HCT116 (cell line): ENCODE data around the gene FBXO34. TPM values are rescaled to one million over a fixed set of nuclear protein-coding genes. Genes with fewer than 3 reads are reported as not detected.

Experiments
- ATAC-seq: fragments of 200-7000 bp; cut with Tn5 transposase; 2 replicates; pipeline ENCODE4 v1.9.1; 2020; ENCODE audit warnings: mild to moderate bottlenecking, moderate library complexity
- BruUV-seq: library from RNA; stranded (reverse); fragments of 400-500 nt; replicated peaks from 2 replicates; lab custom pipeline; 2021; lab: Mats Ljungman, UMichigan
- CTCF ChIA-PET: fragments of 300-600 bp; sonication (Branson Sonifier 250); formaldehyde crosslinking; loops from one replicate; lab custom pipeline; 2021; ENCODE audit warnings: antibody characterized with exemption; lab: Charles Lee
- POLR2A ChIA-PET: fragments of 300-600, 350-600 bp; sonication (Branson Sonifier 250); formaldehyde crosslinking; loops from one replicate; lab custom pipeline; 2021; ENCODE audit warnings: antibody characterized with exemption; lab: Charles Lee
- RAD21 ChIA-PET, 2 experiments: fragments of 300-600 bp; sonication (Branson Sonifier 250); formaldehyde crosslinking; loops; one replicate each; lab custom pipeline; 2023; ENCODE audit warnings: low total read pairs in 2 of 2; ENCODE audit not compliant: uncharacterized antibody in 2 of 2, unreplicated experiment in 2 of 2, low non-redundant PET in 1 of 2; lab: Charles Lee
- DNase-seq: peaks from one replicate; pipeline ENCODE4 v3.0.0-alpha.2; 2010; ENCODE audit warnings: low read depth, low spot score
- H2AFZ ChIP-seq: fragments of 200-600 bp; shearing (Covaris generic), sonication (generic); 2 replicates; pipeline ENCODE4 v1.6.1; 2017; ENCODE audit warnings: low read depth, mixed run types, mixed read lengths, antibody characterized with exemption, low read length; ENCODE audit not compliant: poor library complexity, severe bottlenecking
- H3K27ac ChIP-seq: 2 replicates; pipeline ENCODE4 v1.5.1; 2012; ENCODE audit warnings: low read depth, low read length
- H3K27me3 ChIP-seq: fragments of 200-600 bp; sonication (generic); 2 replicates; pipeline ENCODE4 v1.6.1; 2016; ENCODE audit warnings: mixed run types, low read length, mixed read lengths; ENCODE audit not compliant: insufficient read depth
- H3K36me3 ChIP-seq, 2 experiments: fragments of 200-500 bp in 1 of 2; fragments of 200-600 bp in 1 of 2; sonication (Bioruptor generic) in 1 of 2; sonication (generic) in 1 of 2; 2 replicates each; pipeline versions ENCODE4 v1.5.1 to v1.6.1; 2014 to 2016; ENCODE audit warnings: low read length in 2 of 2, inconsistent platforms in 1 of 2, mixed read lengths in 1 of 2, mixed run types in 1 of 2; ENCODE audit not compliant: insufficient read depth in 2 of 2, control insufficient read depth in 1 of 2
- H3K4me1 ChIP-seq, 2 experiments: fragments of 200-600 bp in 1 of 2; sonication (generic) in 1 of 2; 2 replicates each; pipeline versions ENCODE4 v1.5.1 to v1.6.1; 2012 to 2017; ENCODE audit warnings: low read length in 2 of 2, inconsistent platforms in 1 of 2, mild to moderate bottlenecking in 1 of 2, mixed read lengths in 1 of 2, mixed run types in 1 of 2, moderate library complexity in 1 of 2; ENCODE audit not compliant: insufficient read depth in 2 of 2, control insufficient read depth in 1 of 2
- H3K4me2 ChIP-seq: fragments of 200-600 bp; sonication (generic); 2 replicates; pipeline ENCODE4 v1.6.1; 2017; ENCODE audit warnings: mixed run types, low read length, mixed read lengths
- H3K4me3 ChIP-seq, 2 experiments: fragments of 200-600 bp in 1 of 2; sonication (generic) in 1 of 2; replicated peaks in 1 of 2; 2 replicates each; pipeline ENCODE4 v1.5.1; 2011 to 2016; ENCODE audit warnings: low read length in 2 of 2, control low read depth in 1 of 2, low read depth in 1 of 2, mild to moderate bottlenecking in 1 of 2, mixed read lengths in 1 of 2, mixed run types in 1 of 2
- H3K79me2 ChIP-seq: fragments of 200-600 bp; sonication (generic); 2 replicates; pipeline ENCODE4 v1.6.1; 2017; ENCODE audit warnings: mild to moderate bottlenecking, mixed run types, low read length, moderate library complexity, mixed read lengths; ENCODE audit not compliant: insufficient read depth
- H3K9ac ChIP-seq: fragments of 200-600 bp; sonication (generic); 2 replicates; pipeline ENCODE4 v1.6.1; 2016; ENCODE audit warnings: low read length, mixed read lengths
- H3K9me2 ChIP-seq: fragments of 200-600 bp; sonication (generic), shearing (Covaris generic); 2 replicates; pipeline ENCODE4 v1.6.1; 2017; ENCODE audit warnings: mixed run types, mild to moderate bottlenecking, moderate library complexity; ENCODE audit not compliant: insufficient read depth
- H3K9me3 ChIP-seq, 2 experiments: fragments of 200-500 bp in 1 of 2; fragments of 200-600 bp in 1 of 2; sonication (Bioruptor generic) in 1 of 2; sonication (generic) in 1 of 2; 2 replicates each; pipeline ENCODE4 v1.6.1; 2014 to 2017; ENCODE audit warnings: low read length in 2 of 2, mixed read lengths in 2 of 2, inconsistent platforms in 1 of 2, low read depth in 1 of 2, mild to moderate bottlenecking in 1 of 2, mixed run types in 1 of 2, moderate library complexity in 1 of 2; ENCODE audit not compliant: control insufficient read depth in 1 of 2, insufficient read depth in 1 of 2
- H4K20me1 ChIP-seq: fragments of 200-600 bp; sonication (generic), shearing (Covaris generic); 2 replicates; pipeline ENCODE4 v1.6.1; 2017; ENCODE audit warnings: mixed run types, mild to moderate bottlenecking, moderate library complexity; ENCODE audit not compliant: insufficient read depth
- CBX3 ChIP-seq: IDR thresholded peaks from 2 replicates; pipeline ENCODE4 v1.6.1; 2012; ENCODE audit warnings: low read depth
- CEBPB ChIP-seq: IDR thresholded peaks from 2 replicates; pipeline ENCODE4 v1.6.1; 2012; ENCODE audit warnings: low read depth
- EGR1 ChIP-seq: IDR thresholded peaks from 2 replicates; pipeline ENCODE4 v1.6.1; 2012; ENCODE audit warnings: low read depth
- ELF1 ChIP-seq: IDR thresholded peaks from 2 replicates; pipeline ENCODE4 v1.6.1; 2012; ENCODE audit warnings: low read depth, borderline replicate concordance
- EZH2 ChIP-seq: fragments of 200-600 bp; sonication (generic); IDR thresholded peaks from 2 replicates; pipeline ENCODE4 v1.6.1; 2017; ENCODE audit warnings: antibody characterized with exemption, mixed run types
- EZH2phosphoT487 ChIP-seq: fragments of 200-600 bp; IDR thresholded peaks from 2 replicates; pipeline ENCODE4 v1.6.1; 2018; ENCODE audit warnings: antibody characterized with exemption, borderline replicate concordance
- JUND ChIP-seq: IDR thresholded peaks from 2 replicates; pipeline ENCODE4 v1.6.1; 2012
- POLR2A ChIP-seq: IDR thresholded peaks from 2 replicates; pipeline ENCODE4 v1.7.0; 2011; ENCODE audit warnings: borderline replicate concordance; ENCODE audit not compliant: insufficient read depth, insufficient read length; ENCODE audit errors: extremely low read depth
- SIN3A ChIP-seq: IDR thresholded peaks from 2 replicates; pipeline ENCODE4 v1.6.1; 2012; ENCODE audit warnings: low read depth
- SP1 ChIP-seq: IDR thresholded peaks from 2 replicates; pipeline ENCODE4 v1.6.1; 2012; ENCODE audit warnings: low read depth
- TCF7L2 ChIP-seq: IDR thresholded peaks from 2 replicates; pipeline ENCODE4 v1.7.0; 2011; ENCODE audit warnings: borderline replicate concordance, inconsistent platforms; ENCODE audit not compliant: insufficient read depth, insufficient read length; ENCODE audit errors: extremely low read depth
- YY1 ChIP-seq: IDR thresholded peaks from 2 replicates; pipeline ENCODE4 v1.6.1; 2011; ENCODE audit warnings: low read length, low read depth, moderate library complexity, mild to moderate bottlenecking; ENCODE audit not compliant: insufficient replicate concordance; ENCODE audit errors: extremely low read depth
- ZNF274 ChIP-seq: fragments of 200-500 bp; sonication (Bioruptor generic); IDR thresholded peaks from 2 replicates; pipeline ENCODE4 v1.6.1; 2014; ENCODE audit warnings: mild to moderate bottlenecking, low read depth, low read length, inconsistent platforms
- intact Hi-C: fragments of 100-400 bp; cut with micrococcal nuclease; formaldehyde crosslinking; loops from 2 replicates; pipeline ENCODE4 v1.10.0; 2022
- total RNA-seq: library from RNA; stranded (reverse); gene quantifications from one replicate; pipeline ENCODE4 v1.2.1, GENCODE V29; 2021; ENCODE audit not compliant: unreplicated experiment
- TF ChIP-seq, protein P1 (sequence below), 3 experiments: fragments of 200-600 bp in 1 of 3; sonication (generic) in 1 of 3; IDR thresholded peaks in 2 of 3; conservative IDR thresholded peaks in 1 of 3; 2 replicates each; pipeline ENCODE4 v1.5.1; 2012 to 2017; ENCODE audit warnings: low read depth in 2 of 3, low read length in 2 of 3, antibody characterized with exemption in 1 of 3, borderline replicate concordance in 1 of 3, control low read depth in 1 of 3, mild to moderate bottlenecking in 1 of 3, mixed read lengths in 1 of 3, mixed run types in 1 of 3, moderate library complexity in 1 of 3; ENCODE audit not compliant: insufficient read depth in 1 of 3
- TF ChIP-seq, protein P2 (sequence below): IDR thresholded peaks from 2 replicates; pipeline ENCODE4 v1.6.1; 2011; ENCODE audit warnings: mild to moderate bottlenecking, low read length, moderate library complexity; ENCODE audit not compliant: insufficient replicate concordance; ENCODE audit errors: extremely low read depth
- TF ChIP-seq, protein P3 (sequence below): IDR thresholded peaks from 2 replicates; pipeline ENCODE4 v1.6.1; 2012; ENCODE audit warnings: low read depth
- TF ChIP-seq, protein P4 (sequence below): IDR thresholded peaks from 2 replicates; pipeline ENCODE4 v1.6.1; 2012

The FBXO34 gene
- total RNA-seq, 1 experiment from 2014 or later: 26.9 TPM

DNA sequence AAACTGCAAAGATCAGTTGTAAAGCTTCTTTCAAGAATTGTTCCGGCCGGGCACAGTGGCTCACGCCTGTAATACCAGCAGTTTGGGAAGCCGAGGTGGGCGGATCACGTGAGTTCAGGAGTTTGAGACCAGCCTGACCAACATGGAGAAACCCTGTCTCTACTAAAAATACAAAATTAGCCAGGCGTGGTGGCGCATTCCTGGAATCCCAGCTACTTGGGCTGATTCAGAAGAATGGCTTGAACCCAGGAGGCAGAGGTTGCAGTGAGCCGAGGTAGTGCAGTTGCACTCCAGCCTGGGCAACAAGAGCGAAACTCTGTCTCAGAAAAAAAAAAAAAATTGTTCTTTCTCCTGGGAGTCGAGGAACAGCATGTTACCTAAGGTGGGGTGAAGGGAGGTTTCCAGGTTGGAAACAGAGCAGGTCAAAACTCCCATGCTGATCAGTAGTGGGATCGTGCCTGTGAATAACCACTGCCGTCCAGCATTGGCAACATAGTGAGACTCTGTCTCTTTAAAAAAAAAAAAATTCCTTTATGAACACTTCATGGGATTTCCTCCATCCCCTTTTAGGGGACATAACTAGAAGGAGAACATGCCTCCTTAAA lies 13.9 kb downstream of the FBXO34 start:
- ChIA-PET RAD21 (no interaction called here), POLR2A (no interaction called here), CTCF (interaction anchor here (0.8 kb wide), 1 partner anchor 14 kb away, joined by 3 read pairs; the partner anchor contains the start of gene FBXO34)
- Histone ChIP-seq H3K4me2 (no peak overlapping the region), H2AFZ (no peak overlapping the region), H3K36me3 (0 out of 4 replicates have a peak, but pooled peaks cover 0 to 2% of the 10 kb centered on the region in 2 experiments), H3K27ac (no peak overlapping the region), H3K9me2 (no peaks in the 10 kb centered on the region), H3K79me2 (peaks cover 96% of the 10 kb centered on the region), H3K4me3 (no peak overlapping the region), H4K20me1 (no peaks in the 10 kb centered on the region; the same call in 1 of the 2 replicates), H3K4me1 (peaks cover 0 to 6% of the 10 kb centered on the region in 2 experiments; a peak in 1 of 4 replicates), H3K9me3 (no peaks in the 10 kb centered on the region), H3K9ac (no peak overlapping the region), H3K27me3 (no peaks in the 10 kb centered on the region)
- intact Hi-C loops: no loop called here
- DNase-seq: no peak
- no TSS peak for BruUV-seq
- no peak for TF ChIP-seq TCF7L2
- TF ChIP-seq SP1: no peak
- TF ChIP-seq, protein P1, sequence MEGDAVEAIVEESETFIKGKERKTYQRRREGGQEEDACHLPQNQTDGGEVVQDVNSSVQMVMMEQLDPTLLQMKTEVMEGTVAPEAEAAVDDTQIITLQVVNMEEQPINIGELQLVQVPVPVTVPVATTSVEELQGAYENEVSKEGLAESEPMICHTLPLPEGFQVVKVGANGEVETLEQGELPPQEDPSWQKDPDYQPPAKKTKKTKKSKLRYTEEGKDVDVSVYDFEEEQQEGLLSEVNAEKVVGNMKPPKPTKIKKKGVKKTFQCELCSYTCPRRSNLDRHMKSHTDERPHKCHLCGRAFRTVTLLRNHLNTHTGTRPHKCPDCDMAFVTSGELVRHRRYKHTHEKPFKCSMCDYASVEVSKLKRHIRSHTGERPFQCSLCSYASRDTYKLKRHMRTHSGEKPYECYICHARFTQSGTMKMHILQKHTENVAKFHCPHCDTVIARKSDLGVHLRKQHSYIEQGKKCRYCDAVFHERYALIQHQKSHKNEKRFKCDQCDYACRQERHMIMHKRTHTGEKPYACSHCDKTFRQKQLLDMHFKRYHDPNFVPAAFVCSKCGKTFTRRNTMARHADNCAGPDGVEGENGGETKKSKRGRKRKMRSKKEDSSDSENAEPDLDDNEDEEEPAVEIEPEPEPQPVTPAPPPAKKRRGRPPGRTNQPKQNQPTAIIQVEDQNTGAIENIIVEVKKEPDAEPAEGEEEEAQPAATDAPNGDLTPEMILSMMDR (IDR thresholded peaks at IDR 0.05 in 2 of 3, conservative IDR thresholded peaks at IDR 0.05 in 1 of 3; ENCODE audit: borderline replicate concordance in 1 of 3, insufficient read depth in 1 of 3, low read depth in 2 of 3, low read length in 2 of 3): no peak
- TF ChIP-seq, protein P2, sequence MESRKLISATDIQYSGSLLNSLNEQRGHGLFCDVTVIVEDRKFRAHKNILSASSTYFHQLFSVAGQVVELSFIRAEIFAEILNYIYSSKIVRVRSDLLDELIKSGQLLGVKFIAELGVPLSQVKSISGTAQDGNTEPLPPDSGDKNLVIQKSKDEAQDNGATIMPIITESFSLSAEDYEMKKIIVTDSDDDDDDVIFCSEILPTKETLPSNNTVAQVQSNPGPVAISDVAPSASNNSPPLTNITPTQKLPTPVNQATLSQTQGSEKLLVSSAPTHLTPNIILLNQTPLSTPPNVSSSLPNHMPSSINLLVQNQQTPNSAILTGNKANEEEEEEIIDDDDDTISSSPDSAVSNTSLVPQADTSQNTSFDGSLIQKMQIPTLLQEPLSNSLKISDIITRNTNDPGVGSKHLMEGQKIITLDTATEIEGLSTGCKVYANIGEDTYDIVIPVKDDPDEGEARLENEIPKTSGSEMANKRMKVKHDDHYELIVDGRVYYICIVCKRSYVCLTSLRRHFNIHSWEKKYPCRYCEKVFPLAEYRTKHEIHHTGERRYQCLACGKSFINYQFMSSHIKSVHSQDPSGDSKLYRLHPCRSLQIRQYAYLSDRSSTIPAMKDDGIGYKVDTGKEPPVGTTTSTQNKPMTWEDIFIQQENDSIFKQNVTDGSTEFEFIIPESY: no peak
- TF ChIP-seq SIN3A: no peak
- TF ChIP-seq ELF1: no peak
- TF ChIP-seq EZH2: no peak
- TF ChIP-seq POLR2A: no peak
- TF ChIP-seq CEBPB: no peak
- TF ChIP-seq, protein P3, sequence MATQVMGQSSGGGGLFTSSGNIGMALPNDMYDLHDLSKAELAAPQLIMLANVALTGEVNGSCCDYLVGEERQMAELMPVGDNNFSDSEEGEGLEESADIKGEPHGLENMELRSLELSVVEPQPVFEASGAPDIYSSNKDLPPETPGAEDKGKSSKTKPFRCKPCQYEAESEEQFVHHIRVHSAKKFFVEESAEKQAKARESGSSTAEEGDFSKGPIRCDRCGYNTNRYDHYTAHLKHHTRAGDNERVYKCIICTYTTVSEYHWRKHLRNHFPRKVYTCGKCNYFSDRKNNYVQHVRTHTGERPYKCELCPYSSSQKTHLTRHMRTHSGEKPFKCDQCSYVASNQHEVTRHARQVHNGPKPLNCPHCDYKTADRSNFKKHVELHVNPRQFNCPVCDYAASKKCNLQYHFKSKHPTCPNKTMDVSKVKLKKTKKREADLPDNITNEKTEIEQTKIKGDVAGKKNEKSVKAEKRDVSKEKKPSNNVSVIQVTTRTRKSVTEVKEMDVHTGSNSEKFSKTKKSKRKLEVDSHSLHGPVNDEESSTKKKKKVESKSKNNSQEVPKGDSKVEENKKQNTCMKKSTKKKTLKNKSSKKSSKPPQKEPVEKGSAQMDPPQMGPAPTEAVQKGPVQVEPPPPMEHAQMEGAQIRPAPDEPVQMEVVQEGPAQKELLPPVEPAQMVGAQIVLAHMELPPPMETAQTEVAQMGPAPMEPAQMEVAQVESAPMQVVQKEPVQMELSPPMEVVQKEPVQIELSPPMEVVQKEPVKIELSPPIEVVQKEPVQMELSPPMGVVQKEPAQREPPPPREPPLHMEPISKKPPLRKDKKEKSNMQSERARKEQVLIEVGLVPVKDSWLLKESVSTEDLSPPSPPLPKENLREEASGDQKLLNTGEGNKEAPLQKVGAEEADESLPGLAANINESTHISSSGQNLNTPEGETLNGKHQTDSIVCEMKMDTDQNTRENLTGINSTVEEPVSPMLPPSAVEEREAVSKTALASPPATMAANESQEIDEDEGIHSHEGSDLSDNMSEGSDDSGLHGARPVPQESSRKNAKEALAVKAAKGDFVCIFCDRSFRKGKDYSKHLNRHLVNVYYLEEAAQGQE: no peak
- TF ChIP-seq JUND: no peak
- TF ChIP-seq CBX3: no peak
- TF ChIP-seq, protein P4, sequence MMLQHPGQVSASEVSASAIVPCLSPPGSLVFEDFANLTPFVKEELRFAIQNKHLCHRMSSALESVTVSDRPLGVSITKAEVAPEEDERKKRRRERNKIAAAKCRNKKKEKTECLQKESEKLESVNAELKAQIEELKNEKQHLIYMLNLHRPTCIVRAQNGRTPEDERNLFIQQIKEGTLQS: no peak
- TF ChIP-seq YY1: no peak
- no peak for TF ChIP-seq EGR1
- no peak for TF ChIP-seq EZH2phosphoT487
- no peak for TF ChIP-seq ZNF274
- no peak for ATAC-seq
